KOPT-K1 (cell line): ENCODE results near the gene GABBR2.

Experiments
- H3K27ac ChIP-seq: fragments of 200-600 bp; sonication (generic); 2 replicates; pipeline ENCODE4 v1.5.1; 2016; ENCODE audit warnings: antibody characterized with exemption, mild to moderate bottlenecking, low read depth, low read length; ENCODE audit not compliant: poor library complexity, severe bottlenecking
- H3K36me3 ChIP-seq: fragments of 200-600 bp; sonication (generic); 2 replicates; pipeline ENCODE4 v1.5.1; 2017; ENCODE audit warnings: antibody characterized with exemption, mild to moderate bottlenecking, low read length, moderate library complexity; ENCODE audit not compliant: insufficient read depth
- H3K9me3 ChIP-seq: fragments of 200-600 bp; sonication (generic); 2 replicates; pipeline ENCODE4 v1.5.1; 2017; ENCODE audit warnings: antibody characterized with exemption, low read length, mild to moderate bottlenecking; ENCODE audit not compliant: insufficient read depth, poor library complexity, severe bottlenecking

Gene GABBR2

DNA sequence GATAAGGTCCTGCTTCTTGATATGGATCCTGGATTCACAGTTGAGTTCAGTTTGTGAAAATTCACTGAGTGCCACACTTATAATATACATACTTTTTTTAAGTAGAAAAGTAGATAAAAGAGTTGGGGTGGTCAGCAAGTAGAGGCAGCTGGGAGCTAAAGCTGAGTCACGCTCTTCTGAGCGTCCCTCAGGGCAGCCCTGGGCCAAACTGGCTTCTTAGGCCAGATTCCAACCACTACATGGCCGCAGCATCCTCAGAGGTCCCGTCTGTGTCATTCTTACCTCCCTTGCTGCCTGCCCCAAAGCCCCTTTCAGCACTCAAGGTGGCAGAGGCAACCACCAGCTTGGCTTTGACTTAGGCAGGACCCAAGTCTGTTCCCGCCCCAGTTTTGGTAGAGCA, 329.9 kb downstream of the GABBR2 start:
- Histone ChIP-seq H3K36me3 (no peaks in the 10 kb centered on the region), H3K27ac (no peak overlapping the region), H3K9me3 (no peaks in the 10 kb centered on the region)

DNA sequence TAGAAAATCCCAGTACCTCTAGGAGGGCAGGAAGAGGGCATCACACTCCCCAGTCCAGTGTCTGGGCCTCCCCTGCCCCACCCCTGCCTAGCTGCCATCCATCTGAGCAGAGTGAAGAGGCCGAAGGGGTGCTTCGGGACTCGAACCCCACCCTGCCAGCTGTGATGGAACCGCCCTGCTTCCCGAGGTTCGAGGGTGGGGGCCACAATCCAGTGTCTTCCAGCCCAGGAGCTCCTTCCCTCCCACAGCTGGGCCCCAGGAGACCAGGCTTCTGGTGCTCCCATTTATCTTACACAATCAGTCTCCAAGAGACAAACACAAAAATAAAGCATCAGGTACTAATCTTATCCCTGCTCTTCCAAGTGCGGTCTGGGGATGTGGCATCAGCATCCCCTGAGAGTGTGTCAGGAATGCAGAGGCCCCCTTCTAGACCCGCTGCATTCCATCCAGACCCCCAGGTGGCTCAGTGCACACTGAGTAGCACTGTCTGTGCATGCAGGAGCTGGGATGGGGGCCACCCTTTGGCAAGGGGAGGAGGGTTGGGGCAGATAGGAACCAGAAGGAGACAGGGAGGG, 330.4 kb downstream of the GABBR2 start:
- Histone ChIP-seq H3K9me3 (no peaks in the 10 kb centered on the region), H3K36me3 (no peaks in the 10 kb centered on the region), H3K27ac (no peak overlapping the region)

DNA sequence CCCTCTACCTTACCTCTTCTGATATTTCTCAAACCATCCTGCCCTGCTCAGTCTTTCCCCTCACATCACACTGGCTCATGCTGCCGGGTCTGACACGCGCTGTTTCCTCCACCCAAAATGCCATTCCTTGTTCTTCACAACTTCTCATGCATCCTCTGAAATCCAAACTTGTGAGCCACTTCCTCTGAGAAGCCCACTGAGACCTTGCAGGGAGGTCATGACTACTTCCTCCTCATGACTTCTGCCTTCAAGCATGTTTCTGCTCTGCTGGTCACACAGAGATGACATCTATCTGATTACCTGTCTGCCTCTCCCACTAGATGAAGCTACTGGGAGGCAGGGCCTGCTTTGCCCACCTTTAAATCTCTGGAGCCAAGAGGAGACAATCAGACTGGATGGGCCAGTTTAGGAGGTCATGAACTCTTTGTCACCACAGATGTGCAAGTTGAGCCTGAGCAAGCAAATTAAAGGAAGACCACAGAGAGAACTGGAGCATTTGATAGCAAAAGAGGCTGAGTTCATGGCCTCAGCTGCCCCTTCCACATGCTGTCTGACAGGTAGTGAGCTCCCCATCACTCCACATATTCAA, 333.5 kb downstream of the GABBR2 start:
- Histone ChIP-seq H3K36me3 (no peaks in the 10 kb centered on the region), H3K27ac (no peak overlapping the region), H3K9me3 (no peaks in the 10 kb centered on the region)

DNA sequence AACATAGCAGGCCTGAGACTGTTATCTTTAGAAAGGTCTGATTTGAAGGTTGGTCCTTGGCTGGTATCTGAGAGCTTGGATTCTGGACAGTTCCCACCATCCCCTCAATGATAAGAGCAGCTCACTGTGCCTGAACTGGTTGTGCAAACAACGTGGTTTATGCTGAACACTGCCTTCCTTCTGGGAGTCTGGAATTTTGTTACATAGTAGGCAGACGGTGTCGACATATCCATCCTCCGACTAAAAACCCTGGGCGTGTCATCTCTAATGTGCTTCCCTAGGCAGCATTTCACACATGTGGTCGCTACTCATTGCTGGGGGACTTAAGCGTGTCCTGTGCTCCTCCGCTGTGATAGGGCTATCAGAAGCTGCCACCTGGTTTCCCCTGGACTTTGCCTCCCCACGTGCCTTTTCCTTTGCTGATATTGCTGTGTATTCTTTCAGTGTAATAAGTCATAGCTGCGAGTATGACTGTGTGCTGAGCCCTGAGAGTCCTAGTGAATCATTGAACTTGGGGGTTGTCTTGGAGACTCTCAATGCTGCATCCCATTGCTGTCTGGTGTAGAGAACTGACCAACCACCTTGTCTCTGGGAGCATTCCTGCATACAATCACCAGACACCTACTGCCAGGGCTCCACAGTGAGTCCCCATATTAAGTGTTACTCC, 334.2 kb downstream of the GABBR2 start:
- no peak overlapping the region for H3K27ac ChIP-seq
- H3K9me3 ChIP-seq = no peaks in the 10 kb centered on the region
- H3K36me3 ChIP-seq = no peaks in the 10 kb centered on the region

DNA sequence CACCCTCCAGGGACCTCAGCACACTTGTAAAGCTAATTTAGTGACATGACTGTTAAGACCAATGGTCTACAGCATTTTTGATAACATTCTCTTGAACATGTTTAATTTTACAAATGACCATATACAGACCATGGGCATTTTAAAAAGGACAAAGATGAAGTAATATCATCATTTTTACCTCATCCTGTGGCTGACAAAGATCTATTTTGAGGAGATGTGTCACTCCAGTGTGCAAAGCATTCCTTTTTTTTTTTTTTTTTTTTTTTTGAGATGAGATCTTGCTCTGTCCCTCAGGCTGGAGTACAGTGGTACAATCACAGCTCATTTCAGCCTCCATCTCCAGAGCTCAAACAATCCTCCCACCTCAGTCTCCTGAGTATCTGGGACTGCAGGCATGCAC, 335.1 kb downstream of the GABBR2 start:
- Histone ChIP-seq H3K9me3 (no peaks in the 10 kb centered on the region), H3K27ac (no peak overlapping the region), H3K36me3 (no peaks in the 10 kb centered on the region)

DNA sequence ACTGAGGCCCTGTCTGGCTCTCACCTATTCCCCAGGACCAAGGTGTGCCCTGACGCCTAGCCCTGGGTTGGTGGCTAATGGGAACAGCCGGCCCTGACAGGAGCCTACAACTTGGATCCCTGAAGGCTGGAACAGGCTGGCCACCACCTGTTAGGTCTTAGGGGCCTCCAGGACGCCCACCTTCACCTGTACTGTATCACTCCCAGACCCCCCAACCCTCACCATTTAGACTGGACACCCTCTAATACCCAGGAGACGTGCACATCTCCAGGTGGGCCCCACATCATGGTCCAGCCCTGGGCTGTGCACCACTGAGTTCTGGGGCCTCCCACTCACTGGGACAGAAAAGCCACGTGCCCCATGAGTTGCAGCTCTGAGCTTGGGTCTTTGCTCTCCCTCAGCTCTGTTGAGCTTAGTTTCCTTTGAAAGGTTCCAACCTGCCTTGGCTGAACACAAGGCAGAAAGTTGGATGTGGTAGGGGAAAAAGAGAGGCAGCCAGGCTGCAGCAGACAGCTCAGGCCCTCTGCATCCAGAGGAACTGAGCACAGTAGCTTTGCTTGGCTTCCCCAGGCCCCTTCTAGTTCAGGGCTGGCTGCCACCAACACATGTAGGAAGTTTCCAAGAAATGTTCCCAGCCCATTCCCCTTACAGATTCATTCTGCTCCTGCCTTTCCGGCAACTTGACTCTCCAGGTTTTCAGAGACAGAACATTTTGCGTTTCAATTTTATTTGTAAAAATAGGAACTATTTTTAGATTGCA, 336.5 kb downstream of the GABBR2 start:
- H3K27ac ChIP-seq = no peak overlapping the region
- no peaks in the 10 kb centered on the region for H3K9me3 ChIP-seq
- H3K36me3 ChIP-seq = no peaks in the 10 kb centered on the region

DNA sequence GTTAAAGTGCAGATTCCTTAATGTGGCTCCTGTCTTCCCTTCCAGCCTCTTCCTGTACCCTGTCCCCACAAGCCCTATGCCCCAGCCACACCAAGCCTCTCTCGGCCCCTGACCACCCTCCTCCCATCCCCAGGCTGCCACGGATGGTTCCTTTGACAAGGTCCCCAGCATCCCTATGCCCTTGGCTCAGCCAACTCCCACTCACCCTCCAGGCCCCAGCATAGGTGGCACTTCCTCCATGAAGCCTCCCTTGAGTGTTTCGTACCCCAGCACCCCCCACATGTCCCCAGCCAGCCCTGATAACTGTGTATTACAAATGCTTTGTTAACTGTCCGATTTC, 337.8 kb downstream of the GABBR2 start:
- H3K36me3 ChIP-seq = no peaks in the 10 kb centered on the region
- H3K9me3 ChIP-seq = peaks cover 5% of the 10 kb centered on the region
- H3K27ac ChIP-seq = no peak overlapping the region

DNA sequence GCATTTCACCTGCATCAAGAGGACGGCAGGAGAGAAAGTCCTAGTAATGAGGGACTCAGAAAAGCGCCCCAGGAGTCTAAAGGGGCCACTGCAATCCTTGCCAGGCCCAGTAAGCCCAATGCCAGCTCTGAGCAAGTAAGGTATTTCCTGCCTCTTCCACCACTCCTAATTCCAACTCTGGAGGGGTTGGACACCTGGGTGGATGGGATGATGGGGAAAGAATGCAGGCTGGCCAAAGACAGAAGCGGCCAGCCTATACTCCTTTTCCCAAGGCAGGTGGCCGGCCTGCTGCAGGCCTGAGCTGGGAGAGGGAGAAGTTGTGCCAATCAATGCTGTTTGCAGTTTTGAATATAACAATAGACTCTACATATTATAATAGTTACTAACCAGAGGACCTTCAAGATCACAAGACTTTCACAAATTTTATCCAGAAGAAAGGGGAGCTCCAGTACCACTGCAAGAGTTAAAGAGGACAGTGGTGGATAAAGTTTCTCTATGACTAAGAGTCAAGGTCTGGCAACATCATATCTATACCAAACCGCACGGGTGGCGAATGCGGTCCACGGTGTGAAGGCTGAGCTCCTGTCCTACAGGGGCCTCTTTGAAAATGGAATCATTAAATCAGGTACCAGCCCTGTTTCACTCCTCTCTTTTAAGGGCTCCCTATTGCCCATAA, 338.3 kb downstream of the GABBR2 start:
- Histone ChIP-seq H3K36me3 (no peaks in the 10 kb centered on the region), H3K27ac (no peak overlapping the region)

DNA sequence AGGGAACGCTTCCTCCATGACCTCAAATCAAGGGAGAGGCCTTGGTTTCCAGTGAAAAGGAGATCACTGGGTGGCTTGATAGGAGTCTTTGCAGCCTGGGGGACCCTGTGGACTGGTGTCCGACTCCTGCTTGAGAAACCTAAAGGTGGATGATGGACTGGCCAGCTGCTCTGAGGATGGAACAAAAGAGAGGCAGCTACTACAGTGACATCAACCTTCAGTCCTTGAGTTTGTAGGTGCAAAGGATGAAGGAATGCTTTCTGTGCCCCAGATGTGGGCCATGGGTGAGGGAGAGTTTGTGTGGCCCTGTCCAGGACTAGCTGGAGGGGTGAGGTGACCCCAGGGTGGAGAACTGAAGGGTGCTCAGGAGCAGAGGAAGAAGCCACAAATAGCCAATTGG, 338.8 kb downstream of the GABBR2 start:
- H3K36me3 ChIP-seq = no peaks in the 10 kb centered on the region
- peaks cover 16% of the 10 kb centered on the region for H3K9me3 ChIP-seq
- no peak overlapping the region for H3K27ac ChIP-seq

More for the DNA sequence above, 338.3 kb downstream of the GABBR2 start:
- peaks cover 10% of the 10 kb centered on the region for H3K9me3 ChIP-seq

DNA sequence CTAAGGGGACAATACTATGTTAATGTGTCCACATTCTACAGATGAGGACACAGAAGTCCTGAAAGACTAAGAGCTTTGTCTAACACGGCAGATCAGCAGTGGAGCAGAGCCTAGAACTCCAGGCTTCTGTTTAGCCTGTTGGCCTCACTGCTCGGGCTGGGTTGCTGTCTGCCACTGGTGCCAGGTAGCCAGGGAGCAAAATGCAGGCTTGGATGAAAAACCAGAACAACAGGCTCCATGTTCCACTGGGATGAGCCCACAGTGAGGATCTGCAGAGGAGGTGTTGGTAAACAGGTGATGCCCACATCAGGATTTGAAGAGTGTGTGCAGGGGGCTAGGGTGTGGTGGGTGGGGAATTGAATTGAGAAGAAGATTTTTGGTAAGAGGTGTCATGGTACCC, 339.3 kb downstream of the GABBR2 start:
- Histone ChIP-seq H3K27ac (no peak overlapping the region), H3K36me3 (no peaks in the 10 kb centered on the region), H3K9me3 (peaks cover 19% of the 10 kb centered on the region)

DNA sequence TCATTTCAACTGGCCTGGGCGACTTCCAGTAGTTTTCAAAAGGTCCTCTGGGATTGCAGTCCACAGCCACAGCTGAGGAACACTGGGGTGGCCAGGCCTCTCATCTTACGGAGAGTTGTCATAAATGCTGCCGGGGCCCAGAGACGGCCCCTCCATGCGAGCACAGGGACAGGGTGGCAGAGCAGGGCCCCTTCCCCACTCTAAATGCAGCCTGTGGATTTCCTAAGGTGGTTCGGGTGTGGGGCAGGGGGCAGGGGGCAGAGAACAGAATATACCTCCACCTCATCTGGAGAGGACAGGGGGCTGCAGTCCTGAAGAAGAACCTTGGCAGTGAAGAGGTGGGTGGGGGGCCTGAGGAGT, 339.7 kb downstream of the GABBR2 start:
- peaks cover 19% of the 10 kb centered on the region for H3K9me3 ChIP-seq
- H3K36me3 ChIP-seq = no peaks in the 10 kb centered on the region
- H3K27ac ChIP-seq = no peak overlapping the region

DNA sequence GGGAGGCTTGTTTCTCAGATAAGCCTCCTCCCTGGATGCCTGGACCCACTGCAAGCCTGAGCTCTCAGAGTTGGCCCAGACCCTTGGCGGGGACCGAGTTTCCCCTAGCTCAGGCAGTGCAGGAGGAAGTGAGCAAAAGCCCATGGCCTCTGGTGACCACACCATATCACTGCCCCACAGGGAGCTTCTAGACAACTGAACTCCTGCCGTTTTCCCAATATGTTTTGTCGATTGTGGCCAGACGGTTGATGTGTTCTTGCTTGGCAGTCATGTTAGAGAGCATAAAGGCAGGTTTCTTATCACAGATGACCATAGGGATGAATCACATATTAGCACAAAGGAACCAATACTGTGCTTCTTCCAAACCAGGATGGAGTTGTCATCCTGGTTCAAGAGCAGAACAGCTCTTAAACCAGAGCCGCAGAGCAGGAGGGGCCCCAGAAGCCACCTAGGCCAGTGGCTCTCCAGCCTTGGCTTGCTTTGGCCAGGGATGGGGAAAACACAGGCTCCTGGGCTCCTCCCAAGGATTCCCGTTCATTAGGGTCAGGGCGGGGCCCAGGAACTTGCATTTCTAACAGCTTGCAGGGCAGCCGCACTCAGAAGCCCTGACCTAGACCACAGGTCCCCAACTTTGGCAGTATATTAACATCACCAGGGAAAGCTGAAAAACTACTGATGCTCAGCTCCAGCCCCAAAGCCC, 340.2 kb downstream of the GABBR2 start:
- Histone ChIP-seq H3K36me3 (no peaks in the 10 kb centered on the region), H3K27ac (no peak overlapping the region), H3K9me3 (peaks cover 19% of the 10 kb centered on the region)

DNA sequence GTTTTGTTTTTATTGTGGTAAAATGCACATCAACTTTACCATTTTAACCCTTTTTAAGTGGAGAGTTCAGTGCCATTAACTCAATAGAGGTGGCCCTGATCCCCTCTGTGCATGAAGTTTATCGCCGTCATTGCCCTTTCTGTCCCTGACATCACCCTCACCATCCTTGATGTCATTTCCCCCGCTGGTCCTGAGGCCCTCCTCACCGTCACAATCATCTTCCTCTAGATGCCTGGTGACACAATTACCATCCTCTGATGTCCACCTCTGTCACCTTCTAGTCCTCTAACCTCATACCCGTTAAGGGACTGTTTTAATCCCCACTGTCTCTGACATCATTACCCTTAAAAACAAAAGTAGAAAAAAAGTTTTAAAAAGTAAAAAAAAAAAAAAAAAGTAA, 340.8 kb downstream of the GABBR2 start:
- H3K27ac ChIP-seq = no peak overlapping the region
- H3K9me3 ChIP-seq = peaks cover 19% of the 10 kb centered on the region
- no peaks in the 10 kb centered on the region for H3K36me3 ChIP-seq

DNA sequence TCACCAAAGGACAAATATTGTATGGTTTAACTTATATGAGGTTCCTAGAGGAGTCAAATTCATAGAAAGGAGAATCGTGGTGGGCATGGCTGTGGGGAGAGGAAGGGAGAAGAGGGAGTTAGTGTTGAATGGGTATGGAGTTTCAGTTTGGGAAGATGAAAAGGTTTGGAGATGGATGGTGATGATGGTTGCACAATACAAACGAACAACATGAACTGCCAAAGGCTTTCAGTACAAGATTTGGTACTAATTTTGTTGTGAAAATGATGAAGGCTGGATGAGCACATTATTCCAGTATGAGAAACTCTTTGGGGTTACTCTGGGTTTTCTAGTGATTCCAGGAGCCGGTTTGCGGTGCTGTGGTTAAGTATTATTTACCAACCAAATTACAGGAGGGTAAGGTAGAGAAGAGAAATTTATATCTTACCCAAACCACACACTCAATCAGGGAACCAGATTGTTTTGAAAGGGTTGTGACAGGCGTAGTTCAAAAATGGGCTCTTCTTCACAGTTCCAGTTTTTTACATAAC, 341.3 kb downstream of the GABBR2 start:
- Histone ChIP-seq H3K9me3 (peaks cover 19% of the 10 kb centered on the region), H3K27ac (no peak overlapping the region), H3K36me3 (no peaks in the 10 kb centered on the region)
